ENCODE data around the gene RABGAP1L. TPM values are rescaled to one million over a fixed set of nuclear protein-coding genes. Genes with fewer than 3 reads are reported as not detected.

Gene RABGAP1L
- polyA plus RNA-seq, 1 donor (not counting 4 experiments of a cell fraction or from before 2014, with no cell fraction given), result 24.2 TPM

GRCh38 chr1:174953285-174954072 is 794.2 kb downstream of the RABGAP1L start:
- no peak for DNase-seq (ENCODE audit: low read depth, low spot score)
- Histone ChIP-seq H3K4me3 (ENCODE audit: control insufficient read depth in 2 of 3, extremely low read depth in 1 of 3, insufficient read depth in 2 of 3, low read depth in 1 of 3, low read length in 3 of 3) (no peak overlapping the region), H3K27ac (ENCODE audit: control insufficient read depth, insufficient read depth, low read length) (no peak overlapping the region), H3K9me3 (ENCODE audit: control insufficient read depth, low read depth, low read length) (no peaks in the 10 kb centered on the region), H2AFZ (ENCODE audit: control insufficient read depth, low read length) (no peak overlapping the region), H3K79me2 (ENCODE audit: control insufficient read depth, insufficient read depth, low read length) (no peaks in the 10 kb centered on the region), H3K36me3 (ENCODE audit: control insufficient read depth in 2 of 2, extremely low read depth in 1 of 2, insufficient read depth in 2 of 2, low read length in 2 of 2) (peaks cover 0 to 2% of the 10 kb centered on the region in 2 experiments), H3K4me1 (ENCODE audit: control insufficient read depth, extremely low read depth, insufficient read depth, low read length) (no peaks in the 10 kb centered on the region), H3K27me3 (ENCODE audit: control insufficient read depth, extremely low read depth, insufficient read depth, low read length) (no peaks in the 10 kb centered on the region), H3K4me2 (ENCODE audit: control insufficient read depth, extremely low read depth, insufficient read depth, low read depth, low read length) (no peak overlapping the region), H4K20me1 (ENCODE audit: control insufficient read depth, extremely low read depth, insufficient read depth, low read length) (no peaks in the 10 kb centered on the region), H3K9ac (ENCODE audit: control insufficient read depth, extremely low read depth, insufficient read depth, low read length) (no peak overlapping the region), H3K9me1 (ENCODE audit: control insufficient read depth, extremely low read depth, insufficient read depth, low read length) (no peaks in the 10 kb centered on the region)
- FAIRE-seq, result no peak
- TF ChIP-seq CTCF (optimal IDR thresholded peaks at IDR 0.05 in 1 of 3, IDR thresholded peaks at IDR 0.05 in 1 of 3, conservative IDR thresholded peaks at IDR 0.05 in 1 of 3; ENCODE audit: extremely low read depth in 1 of 3, insufficient read depth in 2 of 3, low read length in 3 of 3) (no peak), EZH2 (IDR thresholded peaks at IDR 0.05; ENCODE audit: low read length) (no peak)
- dilution Hi-C loops (cut with MboI; ENCODE audit: extremely low pct_ligation_motif_present, low sequenced_read_pairs), result no loop called here

GRCh38 chr1:174954073-174954460 is 794.7 kb downstream of the RABGAP1L start:
- H4K20me1 ChIP-seq (ENCODE audit: control insufficient read depth, extremely low read depth, insufficient read depth, low read length), result no peaks in the 10 kb centered on the region
- H3K36me3 ChIP-seq (ENCODE audit: control insufficient read depth in 2 of 2, extremely low read depth in 1 of 2, insufficient read depth in 2 of 2, low read length in 2 of 2), result peaks cover 0 to 2% of the 10 kb centered on the region in 2 experiments
- no peak overlapping the region for H3K4me2 ChIP-seq (ENCODE audit: control insufficient read depth, extremely low read depth, insufficient read depth, low read depth, low read length)
- H3K4me1 ChIP-seq (ENCODE audit: control insufficient read depth, extremely low read depth, insufficient read depth, low read length), result no peaks in the 10 kb centered on the region
- H3K9ac ChIP-seq (ENCODE audit: control insufficient read depth, extremely low read depth, insufficient read depth, low read length), result no peak overlapping the region
- FAIRE-seq (no peak), DNase-seq (ENCODE audit: low read depth, low spot score) (no peak)
- no peaks in the 10 kb centered on the region for H3K9me1 ChIP-seq (ENCODE audit: control insufficient read depth, extremely low read depth, insufficient read depth, low read length)
- no peaks in the 10 kb centered on the region for H3K79me2 ChIP-seq (ENCODE audit: control insufficient read depth, insufficient read depth, low read length)
- no peak overlapping the region for H3K4me3 ChIP-seq (ENCODE audit: control insufficient read depth in 2 of 3, extremely low read depth in 1 of 3, insufficient read depth in 2 of 3, low read depth in 1 of 3, low read length in 3 of 3)
- no peak overlapping the region for H3K27ac ChIP-seq (ENCODE audit: control insufficient read depth, insufficient read depth, low read length)
- H3K9me3 ChIP-seq (ENCODE audit: control insufficient read depth, low read depth, low read length), result no peaks in the 10 kb centered on the region
- H3K27me3 ChIP-seq (ENCODE audit: control insufficient read depth, extremely low read depth, insufficient read depth, low read length), result no peaks in the 10 kb centered on the region
- dilution Hi-C loops (cut with MboI; ENCODE audit: extremely low pct_ligation_motif_present, low sequenced_read_pairs), result no loop called here
- no peak for TF ChIP-seq CTCF (optimal IDR thresholded peaks at IDR 0.05 in 1 of 3, IDR thresholded peaks at IDR 0.05 in 1 of 3, conservative IDR thresholded peaks at IDR 0.05 in 1 of 3; ENCODE audit: extremely low read depth in 1 of 3, insufficient read depth in 2 of 3, low read length in 3 of 3)
- no peak overlapping the region for H2AFZ ChIP-seq (ENCODE audit: control insufficient read depth, low read length)

Measured in keratinocyte (primary cell).